Kasumi-1 (cell line): Measurements from ENCODE around the gene OLFM3.

Experiments
- DNase-seq, 2 experiments: peaks; one replicate each; lab custom pipeline; 2025; lab: John Stamatoyannopoulos, UW

The OLFM3 gene

DNA sequence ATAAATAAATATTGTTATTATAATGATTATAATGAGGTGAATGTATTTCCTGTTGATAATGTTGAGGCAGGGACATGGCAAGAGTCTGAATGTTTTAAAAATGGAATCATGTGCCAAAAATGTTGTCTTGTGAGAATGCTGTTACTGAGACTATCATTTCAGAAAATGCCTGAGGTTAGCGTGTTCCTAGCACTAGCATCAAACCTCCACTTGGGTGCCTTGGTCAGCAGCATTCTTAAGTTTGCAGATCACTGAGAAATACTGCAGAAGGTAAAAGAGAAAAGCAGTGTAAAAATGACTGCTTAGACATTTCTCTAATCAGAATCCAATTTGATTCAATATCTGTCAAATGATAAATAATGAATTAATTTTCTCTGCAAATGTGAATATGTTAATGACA lies 50.8 kb downstream of the OLFM3 start:
- DNase-seq, result no peak

DNA sequence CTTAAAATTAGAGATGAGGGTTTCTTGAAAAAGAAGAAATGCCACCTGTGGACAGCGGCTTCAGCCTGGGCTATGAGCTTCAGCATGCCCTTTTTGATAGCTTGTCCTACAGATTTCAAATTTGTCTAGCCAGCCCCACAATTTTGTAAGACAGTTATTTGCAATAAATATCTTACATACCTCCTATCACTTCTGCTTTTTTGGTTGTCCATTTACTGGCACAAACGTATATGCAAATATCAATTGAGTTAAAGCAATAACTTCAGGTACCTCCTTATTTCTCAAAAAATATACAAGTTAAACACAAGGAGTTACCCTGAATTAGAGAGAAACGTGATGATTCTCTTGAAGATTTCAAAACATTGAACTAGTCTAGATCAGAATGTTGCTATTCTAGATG lies 53.5 kb downstream of the OLFM3 start:
- DNase-seq, result no peak

DNA sequence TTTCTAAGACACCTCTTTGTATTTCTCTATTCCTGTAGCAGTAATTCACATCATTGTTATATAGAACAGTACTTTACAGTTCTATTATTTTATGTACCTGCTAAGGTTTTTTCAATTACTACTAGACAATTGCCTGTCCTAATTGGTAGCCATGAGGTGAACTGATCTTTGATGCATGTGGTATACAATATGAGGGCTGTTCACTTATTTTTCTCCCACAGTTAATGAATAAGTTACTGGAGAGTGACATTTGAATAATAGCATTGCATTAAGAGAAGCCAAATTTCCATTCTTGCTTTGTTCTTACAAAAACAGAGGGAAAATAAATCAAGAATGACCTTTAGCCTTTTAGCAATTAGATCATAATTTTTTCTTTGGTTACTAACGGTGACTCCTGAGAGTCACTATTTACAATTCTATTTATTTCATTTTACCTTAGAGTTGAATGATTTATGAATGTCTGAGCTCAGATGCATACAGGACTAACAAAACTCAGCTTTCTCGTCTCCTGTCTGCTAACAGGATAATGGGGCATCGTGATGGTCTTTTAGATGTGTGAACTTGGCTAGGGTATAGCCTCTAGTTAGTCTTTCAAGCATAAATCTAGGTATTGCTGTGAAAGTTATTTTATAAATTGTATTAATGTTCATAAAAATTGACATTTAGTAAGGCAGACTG lies 54.1 kb downstream of the OLFM3 start:
- DNase-seq, result no peak

DNA sequence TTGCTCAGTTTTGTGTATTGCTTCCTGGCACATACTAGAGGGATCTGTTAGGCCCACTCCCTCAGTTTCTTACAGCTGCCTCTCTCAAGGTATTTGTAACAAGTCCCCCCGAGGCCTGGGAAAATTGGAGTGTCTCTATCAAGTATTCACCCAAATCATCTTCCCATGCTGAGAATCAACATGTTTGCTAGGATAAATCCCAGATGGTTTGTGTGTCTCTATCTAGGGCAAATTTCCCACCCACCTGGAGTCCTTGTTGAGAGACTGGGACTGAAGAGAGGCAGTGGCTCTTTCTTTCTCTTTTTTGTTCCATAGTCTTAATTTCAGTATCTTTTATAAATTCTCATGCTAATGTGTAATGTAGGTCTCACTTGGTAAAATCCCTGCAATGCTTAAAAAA lies 58.0 kb downstream of the OLFM3 start:
- DNase-seq, result no peak

DNA sequence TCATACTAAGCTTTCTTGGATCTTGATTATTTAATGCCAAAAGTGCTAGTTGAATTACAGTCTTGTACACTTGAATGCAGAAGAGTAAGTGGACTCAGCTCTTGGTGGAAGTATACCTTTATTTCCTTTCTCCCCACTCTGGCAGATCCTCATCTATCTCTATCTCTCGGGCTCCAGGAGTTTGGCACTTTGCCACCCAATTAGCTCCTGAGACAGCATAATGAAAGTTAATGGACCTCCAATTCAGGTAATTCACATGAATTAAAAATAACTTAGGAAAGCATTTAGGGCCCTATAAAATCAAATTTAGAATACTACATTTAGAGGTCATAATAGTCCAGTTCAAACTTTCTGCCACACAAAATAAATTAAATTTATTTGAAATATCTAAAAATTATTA lies 67.4 kb downstream of the OLFM3 start:
- no peak for DNase-seq

DNA sequence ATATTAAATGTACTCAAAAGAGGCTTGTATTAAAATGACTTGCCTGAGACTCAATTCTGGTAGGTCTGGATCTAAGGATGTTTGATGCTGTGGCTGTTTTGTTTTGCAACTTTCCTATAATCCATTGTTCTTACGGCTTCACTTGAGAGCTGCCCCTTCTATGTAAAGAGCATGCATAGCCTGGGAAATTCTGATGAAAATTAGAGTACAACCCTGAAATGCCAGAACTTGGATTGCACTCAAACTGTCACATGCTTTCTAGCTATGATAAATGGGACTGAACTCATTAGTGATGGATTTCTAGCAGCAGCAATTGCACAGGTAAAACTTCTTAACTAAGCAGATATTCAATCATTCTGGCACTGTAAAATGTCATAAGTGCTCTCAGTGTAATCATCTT lies 67.9 kb downstream of the OLFM3 start:
- DNase-seq, result no peak

DNA sequence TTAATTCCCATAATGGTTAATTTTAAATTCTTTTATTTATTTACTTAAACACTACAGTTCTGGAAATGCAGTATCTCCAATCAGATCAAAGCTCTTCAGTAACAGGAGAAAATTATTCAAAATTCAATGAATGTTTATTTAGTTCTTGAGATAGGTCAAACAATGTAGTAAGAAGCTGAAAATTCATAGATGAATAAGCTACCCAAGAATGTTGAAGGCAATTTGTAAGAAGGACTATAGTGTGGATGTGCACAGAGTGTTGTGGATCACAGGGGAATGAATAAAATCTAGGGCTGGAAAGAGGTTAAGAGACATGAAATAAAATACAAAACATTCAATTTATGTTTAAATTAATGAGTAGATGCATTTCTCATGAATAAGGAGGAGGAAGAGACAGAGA lies 72.0 kb downstream of the OLFM3 start:
- DNase-seq, result no peak

DNA sequence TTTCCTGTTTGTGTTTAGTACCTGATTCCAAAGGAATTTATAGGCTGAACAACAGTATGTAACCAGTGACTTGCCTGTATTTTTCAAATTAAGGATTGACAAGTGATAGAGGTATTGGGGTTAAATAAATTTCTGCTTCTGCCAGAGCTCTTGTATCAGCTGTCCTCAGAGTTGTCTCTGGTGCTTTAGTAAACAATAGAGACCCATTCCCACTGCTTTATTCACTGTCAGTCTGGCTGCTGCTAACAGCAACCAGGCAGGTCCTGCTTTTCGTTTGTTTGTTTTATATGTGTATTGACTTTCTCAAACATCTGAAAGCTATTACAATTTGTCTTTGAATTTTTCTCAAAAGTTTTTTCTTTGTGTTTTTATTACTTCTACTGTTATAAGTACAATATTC lies 76.1 kb downstream of the OLFM3 start:
- DNase-seq, result no peak

DNA sequence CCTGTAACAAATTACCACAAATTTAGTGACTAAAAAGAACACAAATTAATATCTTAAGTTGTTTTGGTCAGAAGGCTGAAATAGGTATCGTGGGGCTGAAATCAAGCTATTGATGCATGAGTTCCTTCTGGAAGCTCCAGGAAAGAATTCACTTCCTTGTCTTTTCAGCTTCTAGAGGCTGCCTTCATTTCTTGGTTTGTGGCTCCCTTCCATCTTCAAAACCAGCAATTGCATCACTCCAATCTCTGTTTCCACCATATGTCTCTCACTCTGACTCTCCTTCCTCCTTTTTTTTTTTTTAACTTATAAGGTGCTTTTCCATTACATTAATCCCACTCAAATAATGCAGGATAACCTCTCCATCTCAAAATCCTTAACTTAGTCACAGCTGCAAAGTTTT lies 78.4 kb downstream of the OLFM3 start:
- peak; percentile 27 to 39 for DNase-seq

DNA sequence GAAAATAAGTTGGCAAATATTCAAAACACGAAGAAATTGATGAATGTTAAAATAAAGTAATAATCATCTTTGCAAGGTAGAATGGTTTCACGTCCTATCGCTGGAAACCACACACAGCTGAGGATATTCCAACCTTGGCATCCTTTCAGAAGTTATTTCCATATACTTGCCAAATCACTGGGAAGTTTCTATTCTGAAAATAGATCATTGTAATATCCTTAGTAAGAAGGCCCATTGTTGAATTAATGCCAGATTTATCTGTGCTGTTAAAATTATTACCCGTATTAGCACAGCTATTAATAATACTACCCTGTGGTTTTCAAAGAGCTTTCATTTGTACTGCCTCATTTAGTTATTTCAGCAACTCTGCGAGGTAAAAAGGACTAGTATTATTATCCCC lies 81.1 kb downstream of the OLFM3 start:
- no peak for DNase-seq

DNA sequence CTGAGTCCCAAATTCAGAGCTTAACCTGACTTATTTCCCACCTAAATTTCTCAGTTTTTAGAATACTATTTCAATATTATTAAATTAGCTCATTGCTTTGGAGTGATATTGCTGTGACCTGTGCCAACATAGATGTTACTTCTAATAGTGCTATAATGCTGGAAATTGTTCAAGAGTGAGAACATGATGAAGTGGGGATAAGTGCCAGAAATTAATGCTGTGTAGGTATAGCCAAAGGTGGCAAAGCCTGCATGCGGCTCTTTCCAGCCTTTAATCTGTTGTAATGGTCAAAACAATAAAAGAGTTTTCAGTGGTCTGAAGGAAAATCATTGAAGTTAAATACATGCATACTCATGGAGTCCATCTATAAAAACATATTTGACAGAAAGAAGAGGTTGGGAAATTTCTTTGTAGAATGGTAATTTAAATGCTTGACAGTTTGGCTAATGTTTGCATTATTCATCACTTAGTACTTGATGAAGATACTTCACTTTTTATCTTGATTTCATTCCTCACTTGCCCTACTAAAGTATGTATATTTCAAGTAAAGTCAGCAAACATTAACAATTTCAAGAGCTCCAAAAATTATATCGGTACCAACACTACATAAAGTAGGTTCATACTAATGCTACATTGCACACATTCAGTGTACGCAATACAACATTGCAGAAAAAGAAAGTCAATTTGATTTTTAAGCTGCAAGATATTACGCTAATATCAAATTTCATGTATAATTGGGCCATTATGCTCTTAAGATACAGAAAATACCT lies 82.1 kb downstream of the OLFM3 start:
- no peak for DNase-seq

DNA sequence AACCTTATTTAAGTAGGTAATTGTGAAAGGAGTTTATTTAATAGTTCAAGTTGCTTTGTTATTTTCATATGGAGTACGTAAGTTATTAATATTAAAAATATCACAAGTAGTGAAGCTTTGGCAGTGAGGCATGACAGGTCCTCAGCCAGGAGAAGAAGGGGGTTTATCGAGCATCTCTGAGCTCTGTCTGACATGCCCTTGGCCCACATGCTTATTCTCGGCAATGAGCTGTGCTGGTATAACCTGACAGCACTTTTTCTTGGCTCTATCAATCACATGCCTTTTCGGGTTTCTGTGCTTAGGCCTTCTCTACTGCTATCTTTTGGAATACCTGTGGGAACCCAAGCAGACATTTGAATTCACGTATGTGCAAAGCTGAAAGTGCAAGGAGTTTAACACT lies 84.8 kb downstream of the OLFM3 start:
- no peak for DNase-seq

DNA sequence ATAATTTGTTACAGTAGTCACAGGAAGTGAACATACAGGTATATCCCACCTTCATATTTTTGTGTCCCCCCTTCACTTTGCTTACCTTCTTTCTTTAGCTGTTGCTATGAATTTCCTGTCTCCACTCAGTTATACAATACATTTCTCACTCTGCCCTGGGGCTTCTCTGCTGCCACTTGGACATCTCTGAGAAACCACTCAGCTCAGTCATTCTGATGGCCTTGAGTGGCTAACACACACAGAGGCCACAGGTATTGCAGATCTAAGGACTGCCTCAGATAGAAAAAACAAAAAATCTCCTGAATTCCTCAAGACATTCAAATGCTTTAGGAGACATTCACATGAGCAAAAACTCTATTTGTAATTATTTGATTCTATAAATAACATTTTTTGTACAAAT lies 87.7 kb downstream of the OLFM3 start:
- DNase-seq, result no peak

DNA sequence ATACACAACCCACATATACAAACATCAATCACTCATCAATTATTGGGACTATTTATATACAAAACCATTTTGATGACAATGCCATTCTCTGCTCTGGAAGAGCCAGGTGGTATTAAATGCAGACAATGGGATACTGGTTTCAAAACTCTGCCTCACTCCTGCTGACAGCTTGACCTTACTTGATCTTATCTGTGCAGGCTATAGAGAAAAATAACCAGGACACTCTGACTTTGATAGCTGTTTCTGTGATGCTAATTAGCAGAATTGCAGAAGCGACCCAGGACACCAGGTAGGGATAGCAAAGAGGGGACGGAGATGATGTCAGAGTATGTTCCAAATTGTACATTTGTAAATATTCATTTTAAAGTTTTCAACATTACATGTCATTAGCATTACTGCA lies 89.5 kb downstream of the OLFM3 start:
- DNase-seq, result no peak

DNA sequence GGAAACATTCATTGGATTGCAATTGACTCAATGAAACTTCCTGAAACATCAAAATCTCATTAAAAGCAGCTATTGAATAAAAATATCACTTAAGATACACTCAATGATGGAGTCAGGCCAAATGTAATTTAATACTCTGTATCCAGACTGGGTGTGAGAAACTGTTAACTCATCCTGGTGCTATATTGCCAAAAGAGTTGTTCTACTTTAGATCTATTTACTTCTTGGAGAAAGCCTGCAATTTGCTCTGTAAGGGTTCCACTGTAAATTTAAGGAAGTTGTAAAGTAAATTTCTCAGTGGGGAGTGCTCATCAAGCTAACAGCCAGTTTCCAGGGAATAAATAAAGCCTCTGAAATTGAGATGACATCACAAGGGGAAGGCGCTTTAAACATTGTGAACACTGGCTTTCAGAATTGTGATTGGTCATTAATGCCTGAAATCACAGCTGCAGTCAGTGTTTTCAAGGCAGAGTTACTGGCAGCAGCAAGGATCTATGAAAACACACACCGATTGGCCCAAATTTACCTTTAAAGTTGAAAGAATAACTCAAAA lies 91.4 kb downstream of the OLFM3 start:
- no peak for DNase-seq

DNA sequence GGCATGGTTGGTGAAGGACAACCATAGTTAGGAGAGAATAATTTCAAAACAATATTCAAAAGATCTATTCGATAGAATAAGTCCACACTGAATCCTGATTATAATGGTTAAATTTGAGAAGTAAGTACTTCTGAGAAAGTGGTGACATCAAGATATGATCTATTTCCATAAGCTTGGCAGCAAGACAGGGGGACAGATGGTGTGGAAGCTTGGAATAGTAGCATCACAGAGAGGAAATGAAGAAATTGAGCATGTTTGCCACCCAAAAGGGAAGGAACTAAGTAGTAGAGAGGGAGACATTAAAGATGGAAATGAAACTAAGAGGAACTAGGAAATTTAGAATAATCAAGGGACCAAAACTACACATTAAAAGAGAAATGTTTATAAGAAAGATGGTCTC lies 94.5 kb downstream of the OLFM3 start:
- peak; percentile 33 to 48 for DNase-seq

DNA sequence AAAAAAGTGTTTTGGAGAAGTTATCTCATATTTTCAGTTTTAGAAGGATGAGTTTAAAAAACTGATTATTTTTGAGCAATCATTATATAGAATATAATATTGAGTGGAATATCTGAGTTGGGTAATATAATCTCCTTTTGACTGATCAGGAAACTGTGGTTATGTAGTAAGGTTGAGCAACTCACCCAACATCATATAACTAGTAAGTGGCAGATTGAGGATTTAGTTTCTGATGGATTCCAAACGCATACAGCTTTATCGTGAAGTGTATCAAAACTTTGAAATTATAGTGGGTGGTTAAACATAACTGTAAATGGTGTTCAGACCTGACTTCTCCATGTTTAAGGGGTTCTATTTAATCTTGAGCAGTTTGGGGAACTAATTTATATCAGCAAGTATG lies 98.6 kb downstream of the OLFM3 start:
- peak; percentile 13 to 20 for DNase-seq

DNA sequence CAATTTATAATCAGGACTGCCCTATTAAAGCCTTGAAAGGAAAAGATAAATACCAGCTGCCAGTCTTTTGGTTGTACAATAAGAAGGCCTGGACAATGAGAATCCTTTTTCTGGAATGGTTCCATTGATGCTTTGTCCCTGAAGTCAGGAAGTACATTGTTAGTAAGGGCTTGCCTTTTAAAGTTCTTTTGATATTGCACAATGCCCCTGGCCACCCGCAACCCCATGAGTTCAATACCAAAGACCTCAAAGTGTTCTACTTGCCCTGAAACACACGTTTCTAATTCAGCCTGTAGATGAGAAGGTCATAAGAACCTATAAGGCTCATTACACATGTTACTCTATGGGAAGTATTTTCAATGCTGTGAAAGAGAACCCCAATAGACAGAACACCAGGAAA lies 112.1 kb downstream of the OLFM3 start:
- DNase-seq, result no peak

DNA sequence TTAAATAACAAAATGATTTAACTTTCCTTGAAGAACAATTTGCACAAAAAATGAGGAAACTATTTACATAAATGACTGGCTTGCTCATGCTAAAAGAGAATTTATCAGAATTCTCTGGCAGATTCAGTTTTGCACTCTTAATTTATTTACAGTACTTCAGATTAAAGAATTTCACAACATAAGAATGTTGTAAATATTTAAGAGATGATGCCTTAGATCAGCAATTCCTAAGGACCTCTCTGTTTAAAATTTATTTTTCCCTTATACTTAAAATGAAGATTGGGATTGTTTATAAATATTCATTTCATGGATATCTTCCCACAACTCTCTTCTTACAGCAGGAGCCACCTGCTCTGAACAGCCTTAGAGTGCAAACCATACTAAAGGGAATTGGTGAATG lies 120.8 kb downstream of the OLFM3 start:
- DNase-seq, result no peak

DNA sequence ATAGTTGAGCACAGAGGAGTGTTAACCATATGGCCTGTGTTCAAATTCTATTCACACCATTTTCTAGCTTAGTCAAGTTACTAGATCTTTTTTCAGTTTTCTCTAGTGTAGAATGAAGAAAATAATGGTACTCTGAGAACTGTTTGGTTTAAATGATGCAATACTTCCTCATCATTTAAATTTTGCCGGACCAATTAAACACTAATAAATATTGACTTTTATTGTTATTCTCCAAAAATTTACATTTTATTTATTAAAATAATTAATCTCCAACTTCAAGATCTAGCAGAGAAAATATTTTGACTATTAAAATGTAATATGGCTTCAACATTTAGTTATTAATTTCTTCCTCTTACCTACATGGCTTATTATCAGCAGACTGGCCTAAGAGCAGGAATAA lies 123.1 kb downstream of the OLFM3 start:
- DNase-seq, result no peak

DNA sequence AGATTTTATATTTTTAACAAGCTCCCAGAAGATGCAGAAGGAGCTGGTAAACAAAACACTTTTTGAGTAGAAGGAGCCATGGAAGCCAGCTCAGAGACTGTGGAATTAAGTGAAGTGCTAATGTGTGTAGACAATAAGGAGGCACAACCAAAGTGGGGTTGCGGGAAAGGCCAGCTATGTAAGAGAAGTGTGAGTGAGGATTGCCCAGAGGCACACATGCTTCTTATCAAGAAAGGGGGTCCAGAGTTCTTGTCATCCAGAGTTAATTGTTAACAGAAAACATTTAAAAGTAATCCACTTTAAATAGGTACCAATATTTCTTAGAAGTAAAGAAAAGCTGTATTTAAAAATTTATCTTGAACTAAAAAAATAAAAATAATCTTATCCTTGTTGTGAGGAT lies 136.8 kb downstream of the OLFM3 start:
- DNase-seq, result no peak

DNA sequence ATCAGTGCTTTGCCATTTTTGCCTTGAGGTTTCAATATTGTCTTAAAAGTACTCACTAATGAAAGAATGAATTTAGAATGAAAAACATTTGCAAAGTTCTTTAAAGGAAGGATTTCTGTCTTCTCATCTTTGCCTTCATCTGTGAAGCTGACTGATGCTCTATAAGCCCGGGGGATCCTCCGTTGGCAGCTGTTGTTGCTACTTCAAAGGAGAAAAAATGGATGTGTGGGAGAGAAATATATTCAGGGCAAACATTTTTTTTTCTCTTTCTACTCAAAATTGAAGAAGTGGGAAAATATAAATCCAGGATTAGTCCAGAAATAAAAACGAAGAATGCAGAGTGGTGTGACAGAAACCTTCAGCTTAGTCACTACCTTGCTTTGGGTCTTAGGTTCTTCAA lies 142.5 kb downstream of the OLFM3 start:
- no peak for DNase-seq

DNA sequence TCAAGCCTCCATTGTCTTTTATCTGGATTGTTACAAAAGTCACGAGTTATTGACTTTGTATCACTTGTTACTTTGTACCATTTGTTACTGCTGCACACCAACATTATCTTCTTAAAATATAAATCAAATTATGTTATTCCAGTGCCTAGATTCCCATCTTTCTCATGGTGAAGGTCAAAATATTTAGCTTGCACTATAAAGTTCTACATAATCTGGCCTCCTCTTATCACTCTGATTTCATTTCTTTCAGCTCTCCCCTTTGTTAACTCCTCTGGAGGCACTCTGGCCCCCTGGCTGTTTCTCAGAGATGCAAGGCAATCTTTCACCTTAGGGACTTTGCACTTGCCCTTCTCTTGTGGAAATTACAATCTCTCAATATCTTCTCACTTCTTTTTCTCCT lies 143.8 kb downstream of the OLFM3 start:
- no peak for DNase-seq

DNA sequence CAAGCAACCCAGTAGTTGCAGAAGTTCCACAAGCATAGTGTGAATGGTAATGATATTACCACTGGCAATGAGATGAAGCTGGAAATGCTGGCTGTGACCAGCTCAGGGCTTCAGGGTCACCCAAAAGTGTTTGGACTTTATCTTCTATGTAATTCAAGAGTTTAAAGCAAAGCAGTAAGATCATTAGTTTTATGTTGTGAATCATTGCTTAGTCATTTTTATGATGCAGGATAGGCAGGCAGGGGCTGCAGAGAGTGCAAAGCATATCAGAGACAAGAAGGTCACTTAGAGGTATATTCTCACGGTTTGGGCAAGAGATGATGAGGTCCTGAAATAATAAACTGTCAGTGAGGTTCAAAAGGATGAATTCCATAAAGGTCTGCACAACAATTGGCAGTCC lies 147.4 kb downstream of the OLFM3 start:
- DNase-seq, result no peak
